Erythroblast (primary cell): ENCODE data around the gene HSPH1.

Experiments
- DNase-seq, 2 experiments: peaks; one replicate each; lab custom pipeline; 2025; lab: John Stamatoyannopoulos, UW
- GATA1 ChIP-seq: IDR thresholded peaks from 2 replicates; pipeline ENCODE4 v1.6.1; 2011; ENCODE audit warnings: low read depth, mild to moderate bottlenecking, control low read depth, low read length, moderate library complexity
- POLR2A ChIP-seq: IDR thresholded peaks from 2 replicates; pipeline ENCODE4 v1.6.1; 2011; ENCODE audit warnings: mild to moderate bottlenecking, low read length

HSPH1 gene

GRCh38 chr13:31133621-31134020 lies 28.1 kb downstream of the HSPH1 start:
- DNase-seq, result no peak
- no peak for TF ChIP-seq GATA1
- no peak for TF ChIP-seq POLR2A

GRCh38 chr13:31131470-31131961 lies 30.2 kb downstream of the HSPH1 start:
- DNase-seq, result peak; percentile 4 to 6
- no peak for TF ChIP-seq POLR2A
- no peak for TF ChIP-seq GATA1

GRCh38 chr13:31129419-31129818 lies 32.3 kb downstream of the HSPH1 start:
- DNase-seq, result no peak
- TF ChIP-seq POLR2A, result no peak
- no peak for TF ChIP-seq GATA1

- TF ChIP-seq GATA1, result no peak
- TF ChIP-seq POLR2A, result no peak
- no peak for DNase-seq
Measured at GRCh38 chr13:31124204-31124603, 37.5 kb downstream of the HSPH1 start.

GRCh38 chr13:31122544-31123260 lies 39.0 kb downstream of the HSPH1 start:
- TF ChIP-seq GATA1 (no peak), POLR2A (no peak)
- no peak for DNase-seq

GRCh38 chr13:31122143-31122542 lies 39.6 kb downstream of the HSPH1 start:
- TF ChIP-seq POLR2A (no peak), GATA1 (no peak)
- no peak for DNase-seq

- DNase-seq, result no peak
- TF ChIP-seq GATA1 (no peak), POLR2A (no peak)
Measured at GRCh38 chr13:31121379-31122140, 40.1 kb downstream of the HSPH1 start.

- TF ChIP-seq GATA1 (no peak), POLR2A (no peak)
- DNase-seq, result no peak
Measured at GRCh38 chr13:31119966-31120700, 41.6 kb downstream of the HSPH1 start.

GRCh38 chr13:31119526-31119925 lies 42.2 kb downstream of the HSPH1 start:
- no peak for DNase-seq
- TF ChIP-seq GATA1, result no peak
- no peak for TF ChIP-seq POLR2A

GRCh38 chr13:31116224-31116623 lies 45.5 kb downstream of the HSPH1 start:
- no peak for DNase-seq
- TF ChIP-seq GATA1 (no peak), POLR2A (no peak)

GRCh38 chr13:31115616-31116015 lies 46.1 kb downstream of the HSPH1 start:
- no peak for TF ChIP-seq GATA1
- TF ChIP-seq POLR2A, result no peak
- no peak for DNase-seq

GRCh38 chr13:31114641-31115040 lies 47.1 kb downstream of the HSPH1 start:
- TF ChIP-seq GATA1 (no peak), POLR2A (no peak)
- no peak for DNase-seq

GRCh38 chr13:31111136-31111535 lies 50.6 kb downstream of the HSPH1 start:
- TF ChIP-seq GATA1 (no peak), POLR2A (no peak)
- no peak for DNase-seq

GRCh38 chr13:31110617-31111016 lies 51.1 kb downstream of the HSPH1 start:
- DNase-seq, result no peak
- TF ChIP-seq POLR2A, result no peak
- TF ChIP-seq GATA1, result no peak

GRCh38 chr13:31110169-31110568 lies 51.5 kb downstream of the HSPH1 start:
- no peak for TF ChIP-seq GATA1
- no peak for TF ChIP-seq POLR2A
- DNase-seq, result no peak
